ENCODE data around the gene GRIN3B. TPM values are rescaled to one million over a fixed set of nuclear protein-coding genes. Genes with fewer than 3 reads are reported as not detected.

The GRIN3B gene
- total RNA-seq, 1 donor from 2014 or later = 0.35 TPM

DNA sequence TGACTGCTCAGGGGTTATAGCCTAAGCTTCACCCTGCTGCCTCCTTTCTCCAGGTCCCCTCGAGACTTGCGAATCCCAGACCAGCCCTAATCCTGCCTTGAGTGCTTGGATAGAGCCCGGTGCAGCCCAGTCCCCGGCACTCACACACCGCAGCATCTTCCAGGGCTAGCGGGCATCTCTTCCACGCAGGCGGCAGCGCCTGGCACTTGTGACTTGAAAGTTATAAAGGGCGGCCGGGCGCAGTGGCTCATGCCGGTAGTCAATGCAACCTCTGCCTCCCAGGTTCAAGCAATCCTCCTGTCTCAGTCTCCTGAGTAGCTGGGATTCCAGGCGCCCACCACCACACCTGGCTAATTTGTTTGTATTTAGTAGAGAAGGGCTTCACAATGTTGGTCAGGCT, 14.1 kb upstream of the GRIN3B start:
- ATAC-seq = no peak

DNA sequence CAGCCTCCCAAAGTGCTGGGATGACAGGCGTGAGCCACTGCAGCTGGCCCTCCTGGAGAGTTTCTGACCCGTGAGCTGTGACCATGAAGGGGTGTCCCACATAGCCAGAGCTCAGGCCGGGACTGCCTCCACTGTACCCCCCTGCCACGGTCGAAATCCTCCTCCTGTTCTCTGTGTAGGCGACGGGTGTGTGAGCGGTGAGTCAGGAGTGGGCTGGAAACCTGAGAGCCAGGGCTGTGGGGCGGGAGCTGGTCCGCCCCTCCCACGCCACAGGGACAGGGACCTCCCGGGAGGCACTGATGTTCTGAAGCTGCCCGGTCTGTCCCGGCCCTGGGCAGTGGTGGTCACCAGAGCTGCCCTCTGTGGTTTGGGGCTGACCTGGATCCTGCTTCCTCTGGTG, 12.1 kb upstream of the GRIN3B start:
- intact Hi-C loops (cut with DNase I) = no loop called here
- no peak for ATAC-seq
- DNase-seq (ENCODE audit: missing footprints) = no peak

More for the DNA sequence above, 14.1 kb upstream of the GRIN3B start:
- intact Hi-C loops (cut with DNase I) = no loop called here
- no peak for DNase-seq (ENCODE audit: missing footprints)

DNA sequence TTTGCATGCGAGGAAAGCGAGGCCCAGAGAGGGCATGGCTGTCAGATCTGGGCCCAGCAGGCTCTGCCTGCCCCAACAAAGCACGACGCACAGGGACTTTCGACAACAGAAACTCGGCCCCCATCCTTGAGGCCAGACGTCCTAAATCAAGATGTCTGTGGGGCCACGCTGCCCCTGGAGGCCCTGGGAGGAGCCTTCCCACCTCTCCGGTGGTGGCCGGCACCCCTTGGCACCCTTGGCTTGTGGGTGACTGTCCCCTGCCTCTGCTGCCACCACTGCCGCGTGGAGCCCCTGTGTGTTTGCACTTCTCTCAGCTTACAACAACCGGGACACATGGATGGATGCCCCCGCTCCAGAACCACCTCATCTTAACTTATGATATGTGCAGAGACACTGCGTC, 11.7 kb upstream of the GRIN3B start:
- DNase-seq (ENCODE audit: missing footprints) (no peak), ATAC-seq (no peak)
- intact Hi-C loops (cut with DNase I) = no loop called here

DNA sequence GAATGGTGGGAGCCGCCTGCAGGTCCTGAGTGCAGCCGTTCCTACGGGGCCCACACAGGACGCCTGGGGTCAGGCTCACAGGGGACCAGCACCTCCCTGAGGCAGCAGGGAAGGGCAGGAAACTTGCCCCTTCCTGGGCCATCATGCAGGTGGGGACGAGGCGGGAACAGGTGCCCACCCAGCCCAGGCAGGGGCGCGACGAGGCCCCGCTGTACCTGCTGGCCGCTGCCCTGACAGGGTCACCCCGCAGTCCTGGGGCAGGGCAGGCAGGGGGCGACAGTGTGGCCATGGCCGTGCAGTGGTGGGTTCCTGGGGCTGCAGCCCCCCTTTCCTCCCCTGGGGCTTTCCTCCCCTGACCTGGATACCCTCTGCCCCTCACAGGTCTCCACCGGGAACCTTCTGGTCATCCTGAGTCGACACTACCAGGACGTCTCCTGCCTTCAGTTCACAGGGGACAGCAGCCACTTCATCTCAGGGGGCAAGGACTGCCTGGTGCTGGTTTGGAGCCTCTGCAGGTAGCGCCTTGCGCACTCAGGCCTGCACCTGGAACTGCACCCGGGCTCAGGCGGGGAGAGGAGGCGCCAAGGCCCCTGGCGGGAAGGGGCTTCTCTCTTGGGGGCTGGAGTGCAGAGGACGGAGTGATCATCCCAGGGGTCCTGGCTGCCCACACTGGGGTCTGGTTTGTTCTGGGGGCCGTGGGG, 10.7 kb upstream of the GRIN3B start:
- intact Hi-C loops (cut with DNase I) = no loop called here
- no peak for ATAC-seq
- DNase-seq (ENCODE audit: missing footprints) = no peak

DNA sequence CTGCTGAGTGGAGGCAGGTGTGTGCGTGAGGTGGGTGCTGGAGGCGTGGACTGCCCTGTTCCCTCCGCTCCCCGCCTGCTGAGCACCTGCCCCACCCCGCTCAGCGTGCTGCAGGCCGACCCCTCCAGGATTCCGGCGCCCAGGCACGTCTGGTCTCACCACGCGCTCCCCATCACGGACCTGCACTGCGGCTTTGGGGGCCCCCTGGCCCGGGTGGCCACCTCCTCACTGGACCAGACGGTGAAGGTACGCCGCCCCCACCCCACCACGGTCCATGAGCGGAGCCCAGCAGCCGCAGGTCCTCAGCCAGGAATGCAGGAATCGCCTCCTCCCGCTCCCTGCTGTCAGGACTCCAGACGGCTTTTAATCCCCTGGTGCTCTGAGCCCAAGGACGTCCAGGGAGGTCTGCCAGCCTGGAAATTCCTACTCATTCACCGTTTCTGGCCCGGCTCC, 10.1 kb upstream of the GRIN3B start:
- no peak for DNase-seq (ENCODE audit: missing footprints)
- intact Hi-C loops (cut with DNase I) = no loop called here
- no peak for ATAC-seq

DNA sequence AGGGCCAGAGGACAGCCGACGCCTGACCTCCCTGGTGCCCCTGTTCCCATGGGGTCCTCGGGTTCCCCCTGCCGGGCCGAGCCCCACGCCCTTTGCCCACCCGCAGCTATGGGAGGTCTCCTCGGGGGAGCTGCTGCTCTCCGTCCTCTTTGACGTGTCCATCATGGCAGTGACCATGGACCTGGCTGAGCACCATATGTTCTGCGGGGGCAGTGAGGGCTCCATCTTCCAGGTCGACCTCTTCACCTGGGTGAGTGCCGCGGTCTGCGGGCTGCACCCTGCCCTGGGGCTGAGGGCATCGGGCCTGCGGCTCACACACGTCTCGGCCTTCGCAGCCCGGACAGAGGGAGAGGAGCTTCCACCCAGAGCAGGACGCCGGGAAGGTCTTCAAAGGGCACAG, 9.5 kb upstream of the GRIN3B start:
- intact Hi-C loops (cut with DNase I) = no loop called here
- DNase-seq (ENCODE audit: missing footprints) (no peak), ATAC-seq (no peak)

DNA sequence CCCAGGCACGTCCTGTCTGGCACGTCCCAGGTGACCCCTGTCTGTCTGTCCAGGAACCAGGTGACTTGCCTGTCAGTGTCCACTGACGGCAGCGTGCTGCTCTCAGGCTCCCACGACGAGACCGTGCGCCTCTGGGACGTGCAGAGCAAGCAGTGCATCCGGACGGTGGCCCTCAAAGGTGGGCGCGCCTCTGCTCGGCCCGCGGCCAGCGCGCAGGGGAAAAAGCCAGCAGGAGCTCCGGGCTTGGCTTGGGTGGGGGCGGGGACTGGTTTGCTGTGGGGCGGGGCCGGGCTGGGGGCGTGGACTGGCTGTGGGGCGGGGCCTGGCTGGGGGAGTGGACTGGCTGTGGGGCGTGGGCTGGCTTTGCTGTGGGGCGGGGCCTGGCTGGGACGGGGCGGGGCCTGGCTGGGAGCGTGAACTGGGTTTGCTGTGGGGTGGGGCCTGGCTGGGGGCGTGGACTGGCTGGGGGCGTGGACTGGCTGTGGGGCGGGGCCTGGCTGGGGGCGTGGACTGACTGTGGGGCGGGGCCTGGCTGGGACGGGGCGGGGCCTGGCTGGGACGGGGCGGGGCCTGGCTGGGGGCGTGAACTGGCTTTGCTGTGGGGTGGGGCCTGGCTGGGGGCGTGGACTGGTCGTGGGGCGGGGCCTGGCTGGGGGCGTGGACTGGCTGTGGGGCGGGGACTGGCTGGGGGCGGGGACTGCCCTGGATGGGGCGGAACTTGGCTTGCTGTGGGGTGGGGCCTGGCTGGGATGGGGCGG, 8.9 kb upstream of the GRIN3B start:
- DNase-seq (ENCODE audit: missing footprints) (no peak), ATAC-seq (no peak)
- intact Hi-C loops (cut with DNase I) = no loop called here

DNA sequence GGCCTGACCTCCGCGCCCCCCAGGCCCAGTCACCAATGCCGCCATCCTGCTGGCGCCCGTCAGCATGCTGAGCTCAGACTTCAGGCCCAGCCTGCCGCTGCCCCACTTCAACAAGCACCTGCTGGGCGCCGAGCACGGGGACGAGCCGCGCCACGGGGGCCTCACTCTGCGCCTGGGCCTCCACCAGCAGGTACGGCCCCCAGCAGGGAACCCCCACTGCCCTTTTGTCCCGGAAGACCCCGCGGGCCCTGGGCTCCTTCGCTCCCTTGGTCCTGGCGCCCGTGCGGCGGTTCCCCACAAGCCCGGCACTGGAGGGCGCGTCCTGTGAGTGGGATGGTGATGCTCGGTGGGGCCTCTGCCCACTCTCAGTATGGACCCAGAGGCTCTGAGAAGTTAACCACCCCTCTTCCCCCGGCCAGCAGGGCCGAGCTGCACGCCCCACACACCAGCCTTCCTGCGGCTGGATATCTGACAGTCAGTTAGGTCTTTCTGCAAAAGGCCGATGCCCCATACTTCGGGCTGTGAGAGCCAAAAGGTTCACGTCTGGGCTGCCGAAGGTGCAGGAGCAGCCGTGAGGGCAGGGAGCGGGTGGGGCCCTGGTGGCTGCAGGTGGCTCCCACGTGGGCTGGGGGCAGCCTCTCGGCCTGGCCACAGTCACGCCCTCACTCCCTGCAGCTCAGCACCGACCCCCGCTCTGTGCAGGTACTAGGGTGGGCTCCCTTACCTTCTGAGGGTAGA, 8.1 kb upstream of the GRIN3B start:
- DNase-seq (ENCODE audit: missing footprints) = no peak
- ATAC-seq = no peak
- intact Hi-C loops (cut with DNase I) = no loop called here

DNA sequence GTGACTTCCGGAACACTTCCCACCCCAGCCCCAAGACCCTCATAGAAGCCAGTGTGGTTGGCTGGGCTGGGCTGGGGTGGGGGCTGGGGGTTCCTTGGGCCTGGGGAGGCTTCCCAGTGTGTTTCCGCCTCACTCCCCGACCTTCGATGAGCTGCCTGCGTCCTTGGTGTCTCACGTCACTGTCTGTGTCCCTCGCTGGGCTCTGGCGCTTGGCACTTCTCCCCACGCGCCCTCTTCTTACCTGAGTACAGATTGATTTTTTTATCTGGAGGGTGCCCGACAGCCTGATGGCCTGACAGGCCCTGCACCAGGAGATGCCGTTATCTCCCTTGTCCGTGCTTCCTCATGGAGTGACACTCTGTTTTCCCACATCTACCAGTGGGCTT, 7.6 kb upstream of the GRIN3B start:
- intact Hi-C loops (cut with DNase I) = no loop called here
- DNase-seq (ENCODE audit: missing footprints) (no peak), ATAC-seq (no peak)

DNA sequence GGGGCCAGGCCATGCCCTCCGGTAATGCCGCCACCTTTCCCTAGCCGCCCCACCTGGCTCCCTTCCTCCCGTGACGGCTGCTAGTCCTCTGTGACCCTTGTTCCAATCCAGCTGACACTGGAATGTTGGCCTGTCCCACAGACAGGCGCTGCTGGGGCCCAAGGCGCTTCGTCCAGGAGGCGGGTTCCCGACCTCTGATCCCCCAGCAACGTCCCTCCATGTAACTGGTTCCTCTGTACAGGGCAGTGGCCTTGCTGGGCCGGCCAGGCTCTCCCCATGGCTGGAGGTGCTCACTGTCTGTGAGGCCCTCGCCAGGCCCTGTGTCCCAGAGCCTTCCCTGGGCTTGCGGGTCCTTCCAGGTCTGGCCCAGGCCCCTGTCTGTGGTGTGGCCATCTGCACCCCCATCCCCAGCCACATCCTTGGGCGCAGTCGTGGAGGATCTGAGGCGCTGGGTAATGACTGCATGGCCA, 6.8 kb upstream of the GRIN3B start:
- no peak for DNase-seq (ENCODE audit: missing footprints)
- no peak for ATAC-seq
- intact Hi-C loops (cut with DNase I) = no loop called here

DNA sequence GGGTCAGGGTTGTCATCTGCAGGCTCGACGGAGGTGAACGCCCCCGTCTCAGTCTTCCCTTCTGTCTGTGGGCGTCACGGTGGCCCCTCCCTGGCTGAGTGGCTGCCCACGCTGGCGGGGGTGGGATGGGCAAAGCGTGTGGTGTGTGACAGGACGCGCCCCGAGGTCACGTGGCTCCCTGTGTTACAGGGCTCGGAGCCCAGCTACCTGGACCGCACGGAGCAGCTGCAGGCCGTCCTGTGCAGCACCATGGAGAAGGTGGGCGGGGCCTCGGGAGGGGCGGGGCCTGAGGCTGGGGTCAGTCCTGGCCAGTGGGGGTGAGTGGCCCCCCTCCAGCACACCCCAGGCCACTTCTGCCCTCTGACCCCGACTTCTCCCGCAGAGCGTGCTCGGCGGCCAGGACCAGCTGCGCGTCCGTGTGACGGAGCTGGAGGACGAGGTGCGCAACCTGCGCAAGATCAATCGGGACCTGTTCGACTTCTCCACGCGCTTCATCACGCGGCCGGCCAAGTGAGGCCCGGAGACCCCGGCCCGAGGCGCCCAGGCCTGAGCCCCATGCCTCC, 6.3 kb upstream of the GRIN3B start:
- DNase-seq (ENCODE audit: missing footprints) (no peak), ATAC-seq (no peak)
- intact Hi-C loops (cut with DNase I) = no loop called here

DNA sequence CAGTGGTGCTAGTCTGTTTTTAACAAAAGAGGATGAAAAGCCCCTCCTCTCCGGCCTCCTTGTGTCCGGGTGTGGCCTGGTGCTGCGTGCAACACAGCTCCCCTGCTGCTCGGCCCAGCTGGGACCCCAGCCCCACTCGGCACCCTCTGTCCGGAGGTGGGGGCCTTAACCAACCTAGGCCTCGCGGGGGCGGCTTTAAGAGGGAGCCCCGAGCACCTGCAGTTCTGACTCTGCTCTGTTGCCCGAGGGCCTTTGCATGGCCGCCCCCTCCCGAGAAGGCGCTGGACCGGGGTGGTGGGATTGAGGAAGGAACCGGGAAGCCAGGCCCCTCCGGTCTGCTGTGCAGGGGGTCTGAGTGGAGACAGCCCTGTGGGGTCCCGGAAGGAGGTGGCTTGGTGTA, 5.7 kb upstream of the GRIN3B start:
- intact Hi-C loops (cut with DNase I) = no loop called here
- ATAC-seq (no peak), DNase-seq (ENCODE audit: missing footprints) (no peak)

DNA sequence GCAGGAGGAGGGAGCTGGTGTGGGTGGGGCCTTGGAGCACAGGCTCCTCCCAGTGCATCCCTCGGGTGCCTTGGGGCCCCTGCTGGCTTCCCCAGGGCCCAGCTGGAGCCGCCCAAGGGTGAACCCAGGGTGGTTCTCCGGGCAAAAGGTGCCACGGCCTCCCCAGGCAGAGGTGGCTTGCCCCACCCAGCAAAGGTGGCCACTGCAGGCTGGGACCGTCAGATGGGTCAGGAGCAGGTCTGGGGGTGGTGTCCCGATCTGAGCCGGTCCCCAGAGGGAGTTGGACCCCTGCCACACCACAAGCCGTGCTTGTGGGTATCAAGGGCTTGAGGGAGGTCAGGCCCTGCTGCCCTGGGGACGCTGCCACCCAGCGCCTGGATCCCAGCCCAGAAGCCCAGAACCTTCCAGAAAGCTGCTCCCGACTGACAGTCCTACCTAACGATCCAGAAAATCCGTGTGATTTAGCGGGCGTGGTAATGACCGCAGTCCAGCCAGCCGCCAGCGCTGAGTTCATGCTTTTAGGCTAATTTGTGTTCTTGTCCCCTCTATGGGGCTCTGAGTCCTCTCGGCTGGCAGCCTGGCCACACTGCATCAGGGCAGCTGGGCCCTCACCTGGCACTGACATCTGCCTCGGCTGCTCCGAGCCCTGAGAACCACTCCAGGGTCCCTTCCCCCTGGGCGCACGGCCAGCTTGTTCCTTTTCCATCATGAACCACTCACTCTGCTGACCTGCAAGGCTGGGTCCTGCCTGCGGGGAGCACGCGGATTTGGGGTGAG, 5.0 kb upstream of the GRIN3B start:
- intact Hi-C loops (cut with DNase I) = no loop called here
- ATAC-seq (no peak), DNase-seq (ENCODE audit: missing footprints) (no peak)

DNA sequence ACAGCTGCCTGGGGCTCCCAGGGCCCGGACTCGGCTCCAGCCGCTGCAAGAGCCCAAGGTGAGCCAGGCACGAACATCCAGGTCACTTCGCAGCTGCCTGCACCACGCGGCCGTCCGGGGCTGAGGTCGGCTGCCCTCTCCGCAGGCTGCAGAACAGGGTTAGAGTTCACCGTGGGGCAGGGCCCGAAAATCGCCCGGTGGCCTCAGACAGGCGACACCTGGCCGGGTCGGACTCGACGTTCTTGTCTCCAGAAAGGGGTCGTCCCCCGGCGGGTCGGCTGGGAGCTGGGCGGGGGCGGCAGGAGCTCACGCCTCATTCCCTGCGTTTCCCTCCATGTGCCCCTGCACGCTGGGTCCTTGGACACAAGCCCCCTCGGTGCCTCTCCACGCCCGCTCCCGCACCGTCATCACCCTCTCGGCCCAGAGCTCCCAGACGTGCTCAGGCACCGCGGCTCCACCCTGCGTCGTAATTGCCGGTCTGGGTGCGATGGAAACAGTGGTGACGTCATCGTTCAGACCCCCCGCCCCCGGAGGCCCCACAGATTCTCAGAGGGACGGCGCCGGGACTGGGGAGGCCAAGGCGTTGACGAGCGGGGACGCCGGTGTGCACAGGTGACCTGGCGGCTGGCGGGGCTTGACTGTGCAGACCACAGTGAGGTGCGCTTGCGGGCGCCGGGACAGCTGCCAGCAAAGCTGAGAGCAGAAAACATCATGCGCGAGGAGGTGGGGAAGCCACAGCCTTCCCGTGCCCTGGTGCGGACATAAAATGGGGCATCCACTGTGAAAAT, 4.0 kb upstream of the GRIN3B start:
- DNase-seq (ENCODE audit: missing footprints) (no peak), ATAC-seq (no peak)
- intact Hi-C loops (cut with DNase I) = no loop called here

DNA sequence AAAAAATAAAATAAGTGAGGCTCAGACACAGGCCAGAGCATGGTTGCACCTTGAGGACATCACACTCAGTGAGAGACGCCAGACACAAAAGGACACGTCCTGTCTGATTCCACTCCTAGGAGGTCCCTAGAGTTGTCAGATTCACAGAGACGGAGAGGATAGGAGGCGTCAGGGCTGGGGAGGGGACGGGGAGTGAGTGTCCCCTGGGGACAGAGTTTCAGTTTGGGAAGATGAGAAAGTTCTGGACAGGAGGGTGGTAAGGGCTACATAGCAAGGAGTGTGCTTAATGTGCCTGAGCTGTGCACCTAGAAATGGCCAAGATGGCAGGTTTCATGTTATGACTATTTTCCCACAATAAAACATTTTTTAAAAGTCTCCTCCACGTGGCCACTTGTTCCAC, 2.2 kb upstream of the GRIN3B start:
- no peak for ATAC-seq
- intact Hi-C loops (cut with DNase I) = no loop called here
- DNase-seq (ENCODE audit: missing footprints) = no peak

DNA sequence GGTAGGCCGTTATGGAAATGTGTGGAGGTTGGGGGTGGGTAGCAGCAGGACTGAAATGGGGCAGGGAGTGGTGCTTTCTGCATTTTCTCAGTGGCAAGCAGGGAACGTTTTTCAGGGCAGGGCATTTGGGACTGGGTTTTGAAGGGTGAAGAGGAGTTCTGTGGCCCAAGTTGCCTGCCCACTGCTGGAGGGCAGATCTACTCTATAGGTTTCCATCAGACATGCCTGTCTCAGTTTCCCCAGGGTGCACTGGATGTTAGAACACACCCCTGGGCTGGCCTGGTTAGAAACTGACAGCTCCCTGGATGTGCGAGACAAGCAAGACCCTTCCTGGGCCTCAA, 870 bp upstream of the GRIN3B start:
- intact Hi-C loops (cut with DNase I) = no loop called here

DNA sequence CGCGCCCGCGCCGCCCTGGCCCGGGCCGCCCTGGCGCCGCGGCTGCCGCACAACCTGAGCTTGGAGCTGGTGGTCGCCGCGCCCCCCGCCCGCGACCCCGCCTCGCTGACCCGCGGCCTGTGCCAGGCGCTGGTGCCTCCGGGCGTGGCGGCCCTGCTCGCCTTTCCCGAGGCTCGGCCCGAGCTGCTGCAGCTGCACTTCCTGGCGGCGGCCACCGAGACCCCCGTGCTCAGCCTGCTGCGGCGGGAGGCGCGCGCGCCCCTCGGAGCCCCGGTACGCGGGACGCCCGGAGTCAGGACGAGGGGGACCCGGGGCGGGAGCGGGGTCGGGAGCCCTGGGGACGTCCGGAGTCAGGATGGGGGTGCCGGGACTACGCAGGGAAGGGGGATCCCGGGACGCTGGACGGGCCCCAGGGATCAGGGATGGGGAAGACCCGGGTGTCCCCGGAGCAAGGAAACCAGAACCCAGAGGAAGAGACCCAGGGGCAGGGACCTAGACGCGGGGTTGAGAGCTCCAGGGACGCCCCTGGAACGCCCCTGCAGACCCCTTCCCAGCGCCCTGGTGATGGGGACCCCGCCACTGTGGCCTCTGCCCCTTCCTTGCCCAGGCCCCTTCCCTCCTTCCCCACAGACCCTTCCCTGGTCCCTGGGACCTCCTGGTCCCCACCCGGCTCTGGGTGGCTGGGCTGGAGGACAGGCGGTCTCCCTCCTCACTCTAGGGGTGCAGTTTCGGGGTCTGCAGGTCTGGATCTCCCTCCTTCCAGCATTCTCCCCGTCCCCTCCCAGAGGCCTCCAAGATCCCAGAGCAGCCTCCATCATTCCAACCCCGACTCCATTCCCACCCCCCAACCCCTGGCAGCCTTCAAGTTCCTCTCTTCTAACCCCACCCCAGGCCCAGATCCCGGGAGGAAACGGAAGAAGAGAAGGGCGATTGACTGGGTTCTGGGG, 645 bp downstream of the GRIN3B start:
- intact Hi-C loops (cut with DNase I) = loop anchor here (1.0 kb wide), 1 partner anchor 80 kb away; no protein-coding TSS in a partner anchor
- DNase-seq (ENCODE audit: missing footprints) (no peak), ATAC-seq (no peak)

More for the DNA sequence above, 870 bp upstream of the GRIN3B start:
- no peak for ATAC-seq
- DNase-seq (ENCODE audit: missing footprints) = no peak
